IMR-90 (cell line): Measurements from ENCODE around the gene CSDE1. TPM values are rescaled to one million over a fixed set of nuclear protein-coding genes. Genes with fewer than 3 reads are reported as not detected.

Experiments used
- ATAC-seq: fragments of 200-7000 bp; cut with Tn5 transposase; 2 replicates; pipeline ENCODE4 v1.9.1; 2020; ENCODE audit warnings: low read depth, mild to moderate bottlenecking, moderate library complexity
- BruUV-seq: library from RNA; stranded (reverse); fragments of 400-500 nt; replicated peaks from 2 replicates; lab custom pipeline; 2021; lab: Mats Ljungman, UMichigan
- CTCF ChIA-PET: fragments of 300-600 bp; formaldehyde crosslinking; extraction: SDS; loops from one replicate; lab custom pipeline; 2021; ENCODE audit warnings: antibody characterized with exemption; lab: Yijun Ruan, JAX
- POLR2A ChIA-PET: fragments of 300-600 bp; sonication (Branson Sonifier 250); formaldehyde crosslinking; loops from one replicate; lab custom pipeline; 2022; ENCODE audit warnings: antibody characterized with exemption; ENCODE audit not compliant: unreplicated experiment; lab: Charles Lee
- DNase-seq: peaks from one replicate; pipeline ENCODE4 v3.0.0; 2013
- H2AFZ ChIP-seq: replicated peaks from 2 replicates; pipeline ENCODE3; 2013; ENCODE audit warnings: low read length, mild to moderate bottlenecking; ENCODE audit not compliant: poor library complexity
- H2AK5ac ChIP-seq: 2 replicates; pipeline ENCODE4 v1.6.1; 2013; ENCODE audit warnings: low read depth, low read length, inconsistent platforms
- H2AK9ac ChIP-seq: replicated peaks from 2 replicates; pipeline ENCODE3; 2013; ENCODE audit warnings: mild to moderate bottlenecking, low read depth, low read length, moderate library complexity; ENCODE audit not compliant: poor library complexity
- H2BK120ac ChIP-seq: 2 replicates; pipeline ENCODE4 v1.6.1; 2013; ENCODE audit warnings: low read depth, low read length, inconsistent platforms
- H2BK15ac ChIP-seq: 3 replicates; pipeline ENCODE4 v1.6.1; 2013; ENCODE audit warnings: low read depth, low read length, inconsistent platforms
- H2BK20ac ChIP-seq: 2 replicates; pipeline ENCODE4 v1.6.1; 2013; ENCODE audit warnings: low read depth, mild to moderate bottlenecking, inconsistent platforms, low read length, moderate library complexity
- H2BK5ac ChIP-seq: 2 replicates; pipeline ENCODE4 v1.6.1; 2013; ENCODE audit warnings: mild to moderate bottlenecking, low read depth, low read length, inconsistent platforms; ENCODE audit not compliant: poor library complexity, severe bottlenecking
- H3K14ac ChIP-seq: replicated peaks from 2 replicates; pipeline ENCODE4 v1.6.1; 2013; ENCODE audit warnings: low read depth, low read length, inconsistent platforms
- H3K18ac ChIP-seq: 2 replicates; pipeline ENCODE4 v1.6.1; 2013; ENCODE audit warnings: low read depth, low read length, control low read depth
- H3K23ac ChIP-seq: 2 replicates; pipeline ENCODE4 v1.6.1; 2013; ENCODE audit warnings: low read depth, low read length, inconsistent platforms
- H3K27ac ChIP-seq: 2 replicates; pipeline ENCODE4 v1.5.1; 2013; ENCODE audit warnings: mild to moderate bottlenecking, control low read depth, low read length; ENCODE audit not compliant: insufficient read depth
- H3K27me3 ChIP-seq: 2 replicates; pipeline ENCODE4 v1.6.1; 2013; ENCODE audit warnings: low read length; ENCODE audit not compliant: control insufficient read depth, insufficient read depth
- H3K36me3 ChIP-seq: 2 replicates; pipeline ENCODE4 v1.6.1; 2013; ENCODE audit warnings: low read length, mixed read lengths; ENCODE audit not compliant: control insufficient read depth, insufficient read depth
- H3K4ac ChIP-seq: 2 replicates; pipeline ENCODE4 v1.6.1; 2013; ENCODE audit warnings: low read depth, low read length, inconsistent platforms
- H3K4me1 ChIP-seq: 2 replicates; pipeline ENCODE4 v1.6.1; 2013; ENCODE audit warnings: low read length, mixed read lengths; ENCODE audit not compliant: control insufficient read depth, insufficient read depth
- H3K4me2 ChIP-seq: 2 replicates; pipeline ENCODE4 v1.6.1; 2013; ENCODE audit warnings: low read depth, mild to moderate bottlenecking, control low read depth, low read length, moderate library complexity
- H3K4me3 ChIP-seq: 2 replicates; pipeline ENCODE4 v1.5.1; 2013; ENCODE audit warnings: low read depth, mild to moderate bottlenecking, control low read depth, low read length, moderate library complexity; ENCODE audit not compliant: insufficient read depth
- H3K56ac ChIP-seq: 2 replicates; pipeline ENCODE4 v1.6.1; 2013; ENCODE audit warnings: low read length, inconsistent platforms; ENCODE audit not compliant: insufficient read depth; ENCODE audit errors: extremely low read depth
- H3K79me1 ChIP-seq, 2 experiments: 2 replicates each; pipeline ENCODE4 v1.6.1; 2013; ENCODE audit warnings: low read length in 2 of 2, inconsistent platforms in 1 of 2, low read depth in 1 of 2
- H3K9ac ChIP-seq: 2 replicates; pipeline ENCODE4 v1.6.1; 2013; ENCODE audit warnings: low read depth, low read length, control low read depth
- H3K9me1 ChIP-seq: 2 replicates; pipeline ENCODE4 v1.6.1; 2013; ENCODE audit warnings: low read length, inconsistent platforms; ENCODE audit not compliant: insufficient read depth
- H3K9me3 ChIP-seq: 2 replicates; pipeline ENCODE4 v1.6.1; 2013; ENCODE audit warnings: low read length; ENCODE audit not compliant: control insufficient read depth, insufficient read depth
- H4K20me1 ChIP-seq: 2 replicates; pipeline ENCODE4 v1.6.1; 2013; ENCODE audit warnings: low read length, inconsistent platforms; ENCODE audit not compliant: insufficient read depth
- H4K5ac ChIP-seq: 2 replicates; pipeline ENCODE4 v1.6.1; 2013; ENCODE audit warnings: mild to moderate bottlenecking, low read depth, low read length, control low read depth
- H4K8ac ChIP-seq, 2 experiments: 2 replicates each; pipeline ENCODE4 v1.6.1; 2013; ENCODE audit warnings: low read depth in 2 of 2, low read length in 2 of 2, control low read depth in 1 of 2, inconsistent platforms in 1 of 2
- H4K91ac ChIP-seq: 2 replicates; pipeline ENCODE4 v1.6.1; 2013; ENCODE audit warnings: low read depth, low read length, inconsistent platforms; ENCODE audit not compliant: insufficient read depth
- MAFK ChIP-seq: IDR thresholded peaks from 2 replicates; pipeline ENCODE4 v1.6.1; 2012; ENCODE audit warnings: low read depth, low read length, improper control_type of control experiment
- WGBS, 2 experiments: methylation state at CpG; one replicate each; pipeline versions ENCODE4 v1.1.5 to v1.1.7; 2013; ENCODE audit warnings: missing lambda C conversion rate in 2 of 2; ENCODE audit not compliant: insufficient read length in 1 of 2; ENCODE audit errors: extremely low coverage in 2 of 2; 5-methylcytosine and 5-hydroxymethylcytosine counted together
- dilution Hi-C: fragments of 300-500 bp; cut with HindIII; formaldehyde crosslinking; loops from one replicate; pipeline ENCODE4 v1.14.3; 2018; ENCODE audit warnings: low sequenced_read_pairs; ENCODE audit not compliant: unreplicated experiment
- in situ Hi-C: fragments of 300-500 bp; cut with MboI; formaldehyde crosslinking; loops from 3 replicates; pipeline ENCODE4 v1.14.3; 2019; ENCODE audit warnings: low sequenced_read_pairs, inconsistent platforms, mixed read lengths
- intact Hi-C: fragments of 100-400 bp; cut with micrococcal nuclease; formaldehyde crosslinking; loops from 2 replicates; pipeline ENCODE4 v1.10.0; 2022
- polyA plus RNA-seq, 3 experiments: library from polyadenylated mRNA; depleted of rRNA; stranded (reverse); fragments of >200 nt; gene quantifications; 2 replicates each; pipeline ENCODE4 v1.2.3, GENCODE V29; 2012; ENCODE audit warnings: low replicate concordance in 1 of 3
- total RNA-seq: library from RNA; depleted of rRNA; stranded (reverse); fragments of >200 nt; gene quantifications from 2 replicates; pipeline ENCODE4 v1.2.3, GENCODE V29; 2012

The CSDE1 gene
- total and polyA plus RNA-seq, 2 of the 4 experiments (the other 2 are of a cell fraction) = 190 to 879 TPM

DNA sequence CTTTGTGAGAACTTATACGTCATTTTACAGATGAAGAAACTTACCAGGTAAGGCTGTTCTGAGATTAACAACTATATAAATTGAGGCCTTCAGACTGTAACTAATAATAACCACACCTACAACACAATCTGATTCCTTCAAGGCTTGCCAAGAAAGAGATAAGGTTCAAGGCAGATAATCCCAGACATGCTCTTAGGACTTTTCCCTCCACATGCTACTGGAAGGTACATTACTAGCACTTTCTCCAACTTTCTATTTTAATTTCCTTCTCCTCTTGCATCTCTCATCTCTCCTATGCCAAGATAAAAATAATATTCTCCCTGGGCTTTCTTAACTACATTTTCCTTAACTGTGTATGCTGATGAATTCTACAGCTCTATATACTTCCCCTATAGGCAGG, 22.3 kb downstream of the CSDE1 start:
- no peak overlapping the region for H2BK20ac ChIP-seq
- POLR2A ChIA-PET = no interaction called here
- peaks cover 31% of the 10 kb centered on the region in 2 experiments for H3K79me1 ChIP-seq
- H3K4me3 ChIP-seq = no peak overlapping the region
- H3K27me3 ChIP-seq = no peaks in the 10 kb centered on the region
- H4K20me1 ChIP-seq = peaks cover 7% of the 10 kb centered on the region
- H2AFZ ChIP-seq = no peak overlapping the region
- no peak for TF ChIP-seq MAFK
- H3K18ac ChIP-seq = no peak overlapping the region
- no peaks in the 10 kb centered on the region for H3K9me1 ChIP-seq
- no peak overlapping the region for H4K91ac ChIP-seq
- H2BK120ac ChIP-seq = no peak overlapping the region
- H4K8ac ChIP-seq = no peak overlapping the region
- H3K56ac ChIP-seq = no peak overlapping the region
- H3K4me1 ChIP-seq = no peaks in the 10 kb centered on the region
- no peak for ATAC-seq
- no TSS peak for BruUV-seq
- H3K9me3 ChIP-seq = no peaks in the 10 kb centered on the region
- dilution Hi-C loops = no loop called here
- no peak overlapping the region for H3K23ac ChIP-seq
- H4K5ac ChIP-seq = no peak overlapping the region
- H3K27ac ChIP-seq = no peak overlapping the region
- no peak overlapping the region for H2AK5ac ChIP-seq
- no peak overlapping the region for H3K14ac ChIP-seq
- H2AK9ac ChIP-seq = no peak overlapping the region
- no peak for DNase-seq
- H2BK5ac ChIP-seq = no peak overlapping the region
- no peak overlapping the region for H3K4me2 ChIP-seq
- H2BK15ac ChIP-seq = no peak overlapping the region
- peaks cover 46% of the 10 kb centered on the region for H3K36me3 ChIP-seq
- H3K4ac ChIP-seq = no peak overlapping the region
- in situ Hi-C loops = loop anchor here (25.0 kb wide), 1 partner anchor 577 kb away; no protein-coding TSS in a partner anchor
- no peak overlapping the region for H3K9ac ChIP-seq
- intact Hi-C loops = loop anchor here (10.0 kb wide), 2 partner anchors 311 to 771 kb away; no protein-coding TSS in a partner anchor
- no CpG with 5 or more reads among the region's 1 CpG for WGBS, 2 experiments
- CTCF ChIA-PET = no interaction called here
